Left lung (tissue), 14 donors: ENCODE measurements around the gene USPL1. TPM values are rescaled to one million over a fixed set of nuclear protein-coding genes. Genes with fewer than 3 reads are reported as not detected.
A peak's percentile ranks its signal among the peaks of the same experiment; 100 is the strongest.

Experiments
- ATAC-seq: fragments of 200-7000 bp; cut with Tn5 transposase; one replicate; pipeline ENCODE4 v1.9.1; 2020; ENCODE audit warnings: moderate library complexity
- DNase-seq, 4 donors: peaks; one replicate each; pipeline ENCODE4 v3.0.0-alpha.2; 2013 to 2020
- H3K27ac ChIP-seq, 2 donors: fragments of 200-600 bp; sonication (generic) in 1 of 2; one replicate each; pipeline versions ENCODE4 v1.5.0 to v1.8.0; 2020 to 2021
- H3K27me3 ChIP-seq, 2 donors: fragments of 200-600 bp; sonication (generic) in 1 of 2; one replicate each; pipeline versions ENCODE4 v1.5.0 to v1.8.0; 2020 to 2021
- H3K36me3 ChIP-seq, 2 donors: fragments of 200-600 bp; sonication (generic) in 1 of 2; one replicate each; pipeline versions ENCODE4 v1.5.0 to v1.8.0; 2020 to 2021
- H3K4me1 ChIP-seq, 2 donors: fragments of 200-600 bp; one replicate each; pipeline ENCODE4 v1.8.0; 2021
- H3K4me3 ChIP-seq, 2 donors: fragments of 200-600 bp; sonication (generic) in 1 of 2; one replicate each; pipeline versions ENCODE4 v1.5.0 to v1.8.0; 2020 to 2021; ENCODE audit warnings: mild to moderate bottlenecking in 1 of 2
- H3K9me3 ChIP-seq, 2 donors: fragments of 200-600 bp; sonication (generic) in 1 of 2; one replicate each; pipeline versions ENCODE4 v1.5.0 to v1.8.0; 2020 to 2021
- CTCF ChIP-seq, 2 donors: fragments of 200-600 bp; sonication (generic) in 1 of 2; IDR thresholded peaks; one replicate each; pipeline versions ENCODE4 v1.5.0 to v1.8.0; 2021; ENCODE audit warnings: antibody characterized with exemption in 2 of 2
- intact Hi-C, 2 donors: fragments of 100-400 bp; cut with DNase I; formaldehyde crosslinking; loops; one replicate each; pipeline versions ENCODE4 v1.11.2 to v1.14.2; 2022
- long read RNA-seq, 12 donors: library from polyadenylated mRNA in 2 of 12; unstranded in 2 of 12; transcript quantifications; one replicate each; pipeline ENCODE4 v2.0.0 and lab custom pipeline, GENCODE V29; 2019 to 2026
- polyA plus RNA-seq, 6 donors: library from polyadenylated mRNA; unstranded; fragments of 120-200 nt; gene quantifications; one replicate each; pipeline ENCODE4 v1.2.1, GENCODE V29; 2013; ENCODE audit not compliant: insufficient read length in 6 of 6
- total RNA-seq, 2 donors: library from RNA; stranded (reverse); fragmentation: NEBNext Ultra II Directional; extraction: Animal tissue kit (Norgen Biotek cat#: 25700); gene quantifications; one replicate each; pipeline ENCODE4 v1.2.1, GENCODE V29; 2021
- donor health status: DM: no; HTN: yes; CAD: no.
- donor health status: DM: no; HTN: no; CAD: no.

The USPL1 gene
- 10 to 100 TPM; 12.1 to 14.0 TPM for total RNA-seq
- 10 to 100 TPM; 26.2 to 30.7 (median 28.6) TPM for polyA plus RNA-seq
- long read RNA-seq, donor 1, result 0 reads
- long read RNA-seq, donor 2, partial matches to known transcripts, result 0 of 2 reads
- long read RNA-seq, donor 2, other reads (novel, unspliced or antisense), result 0 of 2 reads
- long read RNA-seq, donor 3, partial matches to known transcripts, result 0 of 6 reads
- long read RNA-seq, donor 3, other reads (novel, unspliced or antisense), result 6 of 6 reads
- long read RNA-seq, donor 4, partial matches to known transcripts, result 0 of 3 reads
- long read RNA-seq, donor 4, other reads (novel, unspliced or antisense), result 3 of 3 reads
- long read RNA-seq, donor 5, partial matches to known transcripts, result 0 of 2 reads
- long read RNA-seq, donor 5, other reads (novel, unspliced or antisense), result 0 of 2 reads
- long read RNA-seq, donor 6, partial matches to known transcripts, result 8 of 16 reads
- long read RNA-seq, donor 6, other reads (novel, unspliced or antisense), result 7 of 16 reads
- long read RNA-seq, donor 7, result 0 reads
- long read RNA-seq, donor 8, partial matches to known transcripts, result 0 of 2 reads
- long read RNA-seq, donor 8, other reads (novel, unspliced or antisense), result 0 of 2 reads
- long read RNA-seq, donor 9, result 0 reads
- long read RNA-seq, donor 10, result 0 reads
- long read RNA-seq, donor 11, partial matches to known transcripts, result 0 of 1 reads
- long read RNA-seq, donor 11, other reads (novel, unspliced or antisense), result 0 of 1 reads
- long read RNA-seq, donor 12, partial matches to known transcripts, result 0 of 3 reads
- long read RNA-seq, donor 12, other reads (novel, unspliced or antisense), result 0 of 3 reads

- TF ChIP-seq CTCF (IDR thresholded peaks at IDR 0.05), result peak; percentile 18 to 72
- H3K4me3 ChIP-seq, result peak within 1 kb of the TSS; percentile 78 to 87
- intact Hi-C loops, result loop anchor here in 1 of 2 donors (5.0 kb wide), 1 partner anchor 150 kb away; the partner anchor contains the start of gene HMGB1
These were observed at the start of gene USPL1 for GRCh38 chr13:30617315-30618185. Gene USPL1 (plus strand): TSS chr13:30617920. CDS start chr13:30621141, 3,221 bp downstream.

GRCh38 chr13:30569901-30570576, 47.7 kb upstream of the USPL1 start:
- intact Hi-C loops, result no loop called here
- H3K27ac ChIP-seq, result peak overlapping the region; percentile 15 to 42
- H3K4me1 ChIP-seq, result peaks cover 0 to 18% of the 10 kb centered on the region in 2 donors
- H3K9me3 ChIP-seq, result no peaks in the 10 kb centered on the region
- TF ChIP-seq CTCF (IDR thresholded peaks at IDR 0.05), result no peak
- peak in 1 of 4 donors; percentile 44 for DNase-seq
- H3K36me3 ChIP-seq, result no peaks in the 10 kb centered on the region
- no peak overlapping the region for H3K4me3 ChIP-seq
- peak; percentile 80 for ATAC-seq
- H3K27me3 ChIP-seq, result no peaks in the 10 kb centered on the region

More at GRCh38 chr13:30617315-30618185, at the start of gene USPL1:
- H3K27ac ChIP-seq, result peak within 1 kb of the TSS; percentile 99 to 100
- peaks cover 0 to 11% of the 10 kb centered on the region in 2 donors for H3K36me3 ChIP-seq
- H3K4me1 ChIP-seq, result peaks cover 11 to 58% of the 10 kb centered on the region in 2 donors
- H3K27me3 ChIP-seq, result no peaks in the 10 kb centered on the region
- peak; percentile 99 to 100 (median 99) for DNase-seq
- ATAC-seq, result peak; percentile 93
- no peaks in the 10 kb centered on the region for H3K9me3 ChIP-seq

GRCh38 chr13:30570691-30571090, 47.0 kb upstream of the USPL1 start:
- ATAC-seq (no peak), DNase-seq (no peak)
- H3K4me1 ChIP-seq, result peaks cover 0 to 18% of the 10 kb centered on the region in 2 donors
- no peak for TF ChIP-seq CTCF (IDR thresholded peaks at IDR 0.05)
- H3K9me3 ChIP-seq, result no peaks in the 10 kb centered on the region
- no peaks in the 10 kb centered on the region for H3K27me3 ChIP-seq
- H3K27ac ChIP-seq, result peak overlapping the region in 1 of 2 donors; percentile 10
- intact Hi-C loops, result no loop called here
- no peaks in the 10 kb centered on the region for H3K36me3 ChIP-seq
- H3K4me3 ChIP-seq, result no peak overlapping the region

GRCh38 chr13:30572859-30573275, 44.9 kb upstream of the USPL1 start:
- Histone ChIP-seq H3K27me3 (no peaks in the 10 kb centered on the region), H3K27ac (peak overlapping the region; percentile 60 to 71), H3K4me3 (peak overlapping the region; percentile 12 to 29), H3K36me3 (no peaks in the 10 kb centered on the region), H3K9me3 (no peaks in the 10 kb centered on the region), H3K4me1 (peaks cover 0 to 32% of the 10 kb centered on the region in 2 donors)
- TF ChIP-seq CTCF (IDR thresholded peaks at IDR 0.05), result peak in 1 of 2 donors; percentile 32
- intact Hi-C loops, result no loop called here
- DNase-seq, result peak in 2 of 4 donors; percentile 38 to 66
- ATAC-seq, result peak; percentile 81
